Fibroblast of gingiva (primary cell): ENCODE measurements around the gene ITGB2.

Source experiments
- DNase-seq: peaks from one replicate; pipeline ENCODE4 v3.0.0-alpha.2; 2011; ENCODE audit warnings: low read depth

ITGB2 gene

GRCh38 chr21:44910229-44911067 lies 10.3 kb downstream of the ITGB2 start:
- no peak for DNase-seq

GRCh38 chr21:44909719-44910118 lies 11.0 kb downstream of the ITGB2 start:
- DNase-seq: no peak

GRCh38 chr21:44908908-44909307 lies 11.8 kb downstream of the ITGB2 start:
- DNase-seq: no peak

GRCh38 chr21:44907966-44908895 lies 12.5 kb downstream of the ITGB2 start:
- DNase-seq: no peak

GRCh38 chr21:44907225-44907965 lies 13.3 kb downstream of the ITGB2 start:
- DNase-seq: no peak

GRCh38 chr21:44905728-44906090 lies 15.0 kb downstream of the ITGB2 start:
- no peak for DNase-seq

- DNase-seq: no peak
Observed at GRCh38 chr21:44905016-44905727, 15.5 kb downstream of the ITGB2 start.

GRCh38 chr21:44904141-44904923 lies 16.4 kb downstream of the ITGB2 start:
- DNase-seq: no peak

GRCh38 chr21:44903689-44904088 lies 17.0 kb downstream of the ITGB2 start:
- no peak for DNase-seq

GRCh38 chr21:44903050-44903685 lies 17.5 kb downstream of the ITGB2 start:
- no peak for DNase-seq

GRCh38 chr21:44902268-44903049 lies 18.2 kb downstream of the ITGB2 start:
- no peak for DNase-seq

- DNase-seq: no peak
Observed at GRCh38 chr21:44901391-44902074, 19.2 kb downstream of the ITGB2 start.

GRCh38 chr21:44900559-44901251 lies 20.0 kb downstream of the ITGB2 start:
- no peak for DNase-seq

- DNase-seq: no peak
Observed at GRCh38 chr21:44899768-44900558, 20.7 kb downstream of the ITGB2 start.

- DNase-seq: no peak
Observed at GRCh38 chr21:44898851-44899767, 21.6 kb downstream of the ITGB2 start.

- no peak for DNase-seq
Observed at GRCh38 chr21:44898011-44898488, 22.6 kb downstream of the ITGB2 start.
